Right lobe of liver (tissue), 6 donors: ENCODE data around the gene MACC1. TPM values are rescaled to one million over a fixed set of nuclear protein-coding genes. Genes with fewer than 3 reads are reported as not detected.

Source experiments
- ATAC-seq, 4 donors: fragments of 200-7000 bp; cut with Tn5 transposase; one replicate each; pipeline ENCODE4 v1.9.1; 2020; ENCODE audit warnings: mild to moderate bottlenecking in 4 of 4, moderate library complexity in 4 of 4
- DNase-seq, 3 donors: peaks; one replicate each; pipeline ENCODE4 v3.0.0-alpha.2; 2020
- H3K27ac ChIP-seq, 3 donors: fragments of 200-600 bp; one replicate each; pipeline ENCODE4 v1.8.0; 2022
- H3K27me3 ChIP-seq, 2 donors: fragments of 200-600 bp; one replicate each; pipeline ENCODE4 v1.8.0; 2022
- H3K36me3 ChIP-seq, 4 donors: fragments of 200-600 bp; sonication (generic) in 1 of 4; one replicate each; pipeline versions ENCODE4 v1.5.1 to v1.8.0; 2017 to 2022; ENCODE audit warnings: control low read depth in 1 of 4
- H3K4me1 ChIP-seq, 4 donors: fragments of 200-600 bp; sonication (generic) in 1 of 4; one replicate each; pipeline versions ENCODE4 v1.5.1 to v1.8.0; 2017 to 2022; ENCODE audit warnings: control low read depth in 1 of 4
- H3K4me3 ChIP-seq, 3 donors: fragments of 200-600 bp; one replicate each; pipeline ENCODE4 v1.8.0; 2022
- H3K9me3 ChIP-seq, 4 donors: fragments of 200-600 bp; sonication (generic) in 1 of 4; one replicate each; pipeline versions ENCODE4 v1.5.1 to v1.8.0; 2017 to 2022; ENCODE audit warnings: control low read depth in 1 of 4
- CTCF ChIP-seq, 4 donors: fragments of 200-600 bp in 3 of 4; fragments of 450-650 bp in 1 of 4; IDR thresholded peaks; one replicate each; pipeline versions ENCODE4 v1.5.1 to v1.8.0; 2016 to 2022; ENCODE audit warnings: antibody characterized with exemption in 4 of 4, mild to moderate bottlenecking in 2 of 4
- POLR2A ChIP-seq: fragments of 450-650 bp; IDR thresholded peaks from one replicate; pipeline ENCODE4 v1.6.1; 2017; ENCODE audit warnings: antibody characterized with exemption, mild to moderate bottlenecking
- WGBS: methylation state at CpG from one replicate; pipeline ENCODE4 v1.1.6; 2018; ENCODE audit warnings: low coverage, low lambda C conversion rate; ENCODE audit not compliant: insufficient coverage; ENCODE audit errors: missing lambda C conversion rate; 5-methylcytosine and 5-hydroxymethylcytosine counted together
- intact Hi-C, 2 donors: fragments of 100-400 bp; cut with DNase I; formaldehyde crosslinking; loops; one replicate each; pipeline versions ENCODE4 v1.11.2 to v1.14.1; 2022
- total RNA-seq, 6 experiments: library from RNA; depleted of rRNA in 2 of 6; stranded (reverse); fragments of >200 nt in 2 of 6; fragmentation: NEBNext Ultra II Directional in 3 of 6; extraction: Animal tissue kit (Norgen Biotek cat#: 25700) in 3 of 6; gene quantifications; one replicate each; pipeline versions ENCODE4 v1.1.0 to v1.2.4, GENCODE V29; 2016 to 2023
- donor health status: DM: no; HTN: yes; CAD: no.
- donor health status: DM: no; HTN: no; CAD: no.
- donor health status: DM: no; HTN: no; CAD: no.
- donor health status: DM: no; HTN: yes; CAD: no.
- donor health status: DM: no; HTN: yes; CAD: no.

Gene MACC1
- total RNA-seq, 6 experiments from 2014 or later: 0.13 to 0.93 (median 0.32) TPM

- WGBS: 52% methylated on average over 7 of the region's 7 CpGs
- Histone ChIP-seq H3K9me3 (no peaks in the 10 kb centered on the region), H3K27me3 (no peaks in the 10 kb centered on the region), H3K4me1 (no peaks in the 10 kb centered on the region), H3K36me3 (no peaks in the 10 kb centered on the region), H3K4me3 (no peak overlapping the region), H3K27ac (no peak overlapping the region)
- no peak for ATAC-seq
- no peak for DNase-seq
- no peak for TF ChIP-seq CTCF (IDR thresholded peaks at IDR 0.05)
- TF ChIP-seq POLR2A: no peak
- intact Hi-C loops: no loop called here
Measured at GRCh38 chr7:20238194-20238753, 21.1 kb upstream of the MACC1 start.

DNA sequence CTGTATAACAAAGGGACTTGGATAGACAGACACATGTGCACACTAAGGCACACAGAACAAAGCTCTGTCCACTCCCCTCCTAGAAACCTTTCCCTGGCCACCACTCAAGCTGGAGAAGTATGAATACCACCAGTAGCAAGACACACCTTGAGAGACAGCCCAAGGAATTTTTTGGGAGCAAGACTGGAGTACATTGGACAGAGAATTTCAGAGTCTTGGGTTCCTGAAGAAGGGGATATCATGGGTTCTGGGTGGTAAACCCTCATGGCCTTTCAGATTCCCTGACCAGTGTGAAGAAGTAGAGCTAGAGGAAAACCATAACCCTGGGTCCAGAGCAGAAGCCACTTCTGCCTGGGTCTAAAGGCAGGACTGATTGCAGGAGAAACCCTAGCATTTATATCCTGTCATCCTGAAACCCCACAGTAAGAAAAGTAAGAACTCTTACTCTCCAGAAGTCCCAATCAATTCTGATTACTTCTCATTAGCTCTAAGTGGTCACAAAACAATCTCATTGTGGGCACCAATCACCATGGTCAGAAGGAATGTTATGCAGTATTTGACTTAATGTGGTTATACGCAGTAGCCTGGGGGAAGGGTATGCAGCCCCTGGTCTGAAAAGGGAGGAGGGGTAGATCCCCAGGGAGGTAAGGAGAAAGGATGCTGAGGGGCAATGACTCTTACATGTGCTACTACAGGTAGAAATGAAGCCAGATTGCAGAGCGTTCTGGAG is 20.4 kb upstream of the MACC1 start:
- Histone ChIP-seq H3K36me3 (no peaks in the 10 kb centered on the region), H3K9me3 (no peaks in the 10 kb centered on the region), H3K4me3 (no peak overlapping the region), H3K4me1 (no peaks in the 10 kb centered on the region), H3K27me3 (no peaks in the 10 kb centered on the region), H3K27ac (no peak overlapping the region)
- ATAC-seq (no peak), DNase-seq (no peak)
- intact Hi-C loops: no loop called here
- 44% methylated on average over 2 of the region's 2 CpGs for WGBS
- no peak for TF ChIP-seq CTCF (IDR thresholded peaks at IDR 0.05)
- no peak for TF ChIP-seq POLR2A

DNA sequence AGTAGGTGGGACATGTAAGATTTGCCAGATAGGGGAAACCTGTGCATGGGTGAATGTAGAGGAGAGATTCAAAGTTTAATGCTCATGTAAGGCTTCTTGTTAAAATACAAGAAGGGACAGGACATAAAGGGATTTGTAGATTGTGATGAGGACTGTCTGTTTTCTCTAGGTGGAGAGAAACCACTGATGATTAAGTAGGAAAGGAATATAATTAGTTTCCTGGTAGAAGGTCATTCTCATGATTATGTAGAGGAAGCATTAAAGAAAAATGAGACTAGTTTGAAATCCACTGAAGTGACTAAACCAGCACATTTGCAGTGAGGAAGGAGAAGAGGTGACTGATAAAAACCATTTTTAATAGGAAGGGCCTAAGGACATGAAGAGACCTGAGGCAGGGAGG is 19.6 kb upstream of the MACC1 start:
- DNase-seq: no peak
- ATAC-seq: no peak
- intact Hi-C loops: no loop called here
- no peaks in the 10 kb centered on the region for H3K9me3 ChIP-seq
- TF ChIP-seq POLR2A (no peak), CTCF (IDR thresholded peaks at IDR 0.05) (no peak)
- no peak overlapping the region for H3K4me3 ChIP-seq
- no peaks in the 10 kb centered on the region for H3K36me3 ChIP-seq
- H3K27me3 ChIP-seq: no peaks in the 10 kb centered on the region
- H3K4me1 ChIP-seq: no peaks in the 10 kb centered on the region
- H3K27ac ChIP-seq: no peak overlapping the region

DNA sequence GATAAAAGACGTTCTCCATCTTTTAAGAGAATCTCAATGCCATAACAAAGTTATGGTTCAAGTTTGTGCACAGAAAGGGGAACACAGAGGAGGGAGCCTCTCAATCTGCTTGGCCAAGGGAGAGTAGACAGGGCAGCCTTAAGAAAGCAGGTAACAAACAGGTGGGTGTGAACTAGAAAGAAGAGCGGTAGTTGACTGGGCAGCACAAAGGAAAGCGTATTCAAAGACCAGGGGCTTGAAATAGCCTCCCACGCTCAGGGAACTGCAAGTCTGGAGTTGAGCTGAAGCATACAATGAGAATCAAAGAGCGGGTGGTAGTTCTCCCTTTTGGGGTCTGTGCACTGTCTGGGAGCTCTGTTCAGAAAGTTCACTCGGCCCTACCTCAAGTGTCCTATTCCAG is 18.9 kb upstream of the MACC1 start:
- ATAC-seq (no peak), DNase-seq (no peak)
- H3K27ac ChIP-seq: no peak overlapping the region
- no peaks in the 10 kb centered on the region for H3K36me3 ChIP-seq
- no peak for TF ChIP-seq POLR2A
- TF ChIP-seq CTCF (IDR thresholded peaks at IDR 0.05): no peak
- WGBS: 59% methylated on average over 6 of the region's 6 CpGs
- no peak overlapping the region for H3K4me3 ChIP-seq
- intact Hi-C loops: no loop called here
- no peaks in the 10 kb centered on the region for H3K9me3 ChIP-seq
- H3K4me1 ChIP-seq: no peaks in the 10 kb centered on the region
- no peaks in the 10 kb centered on the region for H3K27me3 ChIP-seq
